Right lobe of liver (tissue), 6 donors: ENCODE results near the gene TLN1. TPM values are rescaled to one million over a fixed set of nuclear protein-coding genes. Genes with fewer than 3 reads are reported as not detected.

Experiments
- ATAC-seq, 4 donors: fragments of 200-7000 bp; cut with Tn5 transposase; one replicate each; pipeline ENCODE4 v1.9.1; 2020; ENCODE audit warnings: mild to moderate bottlenecking in 4 of 4, moderate library complexity in 4 of 4
- DNase-seq, 3 donors: peaks; one replicate each; pipeline ENCODE4 v3.0.0-alpha.2; 2020
- H3K27ac ChIP-seq, 3 donors: fragments of 200-600 bp; one replicate each; pipeline ENCODE4 v1.8.0; 2022
- H3K27me3 ChIP-seq, 2 donors: fragments of 200-600 bp; one replicate each; pipeline ENCODE4 v1.8.0; 2022
- H3K36me3 ChIP-seq, 4 donors: fragments of 200-600 bp; sonication (generic) in 1 of 4; one replicate each; pipeline versions ENCODE4 v1.5.1 to v1.8.0; 2017 to 2022; ENCODE audit warnings: control low read depth in 1 of 4
- H3K4me1 ChIP-seq, 4 donors: fragments of 200-600 bp; sonication (generic) in 1 of 4; one replicate each; pipeline versions ENCODE4 v1.5.1 to v1.8.0; 2017 to 2022; ENCODE audit warnings: control low read depth in 1 of 4
- H3K4me3 ChIP-seq, 3 donors: fragments of 200-600 bp; one replicate each; pipeline ENCODE4 v1.8.0; 2022
- H3K9me3 ChIP-seq, 4 donors: fragments of 200-600 bp; sonication (generic) in 1 of 4; one replicate each; pipeline versions ENCODE4 v1.5.1 to v1.8.0; 2017 to 2022; ENCODE audit warnings: control low read depth in 1 of 4
- CTCF ChIP-seq, 4 donors: fragments of 200-600 bp in 3 of 4; fragments of 450-650 bp in 1 of 4; IDR thresholded peaks; one replicate each; pipeline versions ENCODE4 v1.5.1 to v1.8.0; 2016 to 2022; ENCODE audit warnings: antibody characterized with exemption in 4 of 4, mild to moderate bottlenecking in 2 of 4
- POLR2A ChIP-seq: fragments of 450-650 bp; IDR thresholded peaks from one replicate; pipeline ENCODE4 v1.6.1; 2017; ENCODE audit warnings: antibody characterized with exemption, mild to moderate bottlenecking
- WGBS: methylation state at CpG from one replicate; pipeline ENCODE4 v1.1.6; 2018; ENCODE audit warnings: low coverage, low lambda C conversion rate; ENCODE audit not compliant: insufficient coverage; ENCODE audit errors: missing lambda C conversion rate; 5-methylcytosine and 5-hydroxymethylcytosine counted together
- intact Hi-C, 2 donors: fragments of 100-400 bp; cut with DNase I; formaldehyde crosslinking; loops; one replicate each; pipeline versions ENCODE4 v1.11.2 to v1.14.1; 2022
- total RNA-seq, 6 experiments: library from RNA; depleted of rRNA in 2 of 6; stranded (reverse); fragments of >200 nt in 2 of 6; fragmentation: NEBNext Ultra II Directional in 3 of 6; extraction: Animal tissue kit (Norgen Biotek cat#: 25700) in 3 of 6; gene quantifications; one replicate each; pipeline versions ENCODE4 v1.1.0 to v1.2.4, GENCODE V29; 2016 to 2023
- donor health status: DM: no; HTN: yes; CAD: no.
- donor health status: DM: no; HTN: no; CAD: no.
- donor health status: DM: no; HTN: no; CAD: no.
- donor health status: DM: no; HTN: yes; CAD: no.
- donor health status: DM: no; HTN: yes; CAD: no.

TLN1 gene
- total RNA-seq, 6 experiments from 2014 or later = 103 to 168 (median 128) TPM

GRCh38 chr9:35726931-35727330 is 5.1 kb downstream of the TLN1 start:
- Histone ChIP-seq H3K4me3 (no peak overlapping the region), H3K27ac (peak overlapping the region; percentile 27 to 100 (median 98)), H3K4me1 (peaks cover 0 to 47% (median 19%) of the 10 kb centered on the region in 4 donors), H3K27me3 (no peaks in the 10 kb centered on the region), H3K9me3 (no peaks in the 10 kb centered on the region), H3K36me3 (peaks cover 0 to 43% (median 33%) of the 10 kb centered on the region in 4 donors)
- ATAC-seq (no peak), DNase-seq (no peak)
- 50% methylated on average over 3 of the region's 3 CpGs for WGBS
- TF ChIP-seq POLR2A (no peak), CTCF (IDR thresholded peaks at IDR 0.05) (no peak)
- intact Hi-C loops = loop anchor here (5.0 to 10.0 kb wide), 2 partner anchors 62 to 65 kb away; partner anchors contain the start of gene ARHGEF39 (in 1 of the 2)

- peaks cover 7 to 59% (median 47%) of the 10 kb centered on the region in 4 donors for H3K36me3 ChIP-seq
- 100% methylated on average over 1 of the region's 11 CpGs for WGBS
Measured at GRCh38 chr9:35725362-35725761, 6.6 kb downstream of the TLN1 start.

GRCh38 chr9:35723908-35724307 is 8.1 kb downstream of the TLN1 start:
- intact Hi-C loops = loop anchor here in 1 of 2 donors (10.0 kb wide), 1 partner anchor 59 kb away; the partner anchor contains the start of gene ARHGEF39
- H3K4me3 ChIP-seq = no peak overlapping the region
- TF ChIP-seq CTCF (IDR thresholded peaks at IDR 0.05) (no peak), POLR2A (no peak)
- no peak overlapping the region for H3K27ac ChIP-seq
- H3K27me3 ChIP-seq = no peaks in the 10 kb centered on the region
- DNase-seq (no peak), ATAC-seq (no peak)
- H3K9me3 ChIP-seq = no peaks in the 10 kb centered on the region
- H3K36me3 ChIP-seq = peaks cover 21 to 74% (median 61%) of the 10 kb centered on the region in 4 donors
- H3K4me1 ChIP-seq = peaks cover 0 to 27% (median 9%) of the 10 kb centered on the region in 4 donors
- WGBS = 100% methylated on average over 4 of the region's 8 CpGs

More at GRCh38 chr9:35725362-35725761, 6.6 kb downstream of the TLN1 start:
- H3K4me3 ChIP-seq = no peak overlapping the region
- H3K9me3 ChIP-seq = no peaks in the 10 kb centered on the region
- ATAC-seq = no peak
- no peak for DNase-seq
- H3K27me3 ChIP-seq = no peaks in the 10 kb centered on the region
- H3K4me1 ChIP-seq = peaks cover 0 to 40% (median 15%) of the 10 kb centered on the region in 4 donors
- intact Hi-C loops = loop anchor here (5.0 to 10.0 kb wide), 2 partner anchors 61 to 63 kb away; partner anchors contain the start of gene ARHGEF39 (in 1 of the 2)
- no peak overlapping the region for H3K27ac ChIP-seq
- no peak for TF ChIP-seq POLR2A
- no peak for TF ChIP-seq CTCF (IDR thresholded peaks at IDR 0.05)

- Histone ChIP-seq H3K27ac (no peak overlapping the region), H3K4me1 (peaks cover 0 to 22% (median 7%) of the 10 kb centered on the region in 4 donors), H3K9me3 (no peaks in the 10 kb centered on the region), H3K4me3 (no peak overlapping the region), H3K36me3 (peaks cover 25 to 78% (median 66%) of the 10 kb centered on the region in 4 donors), H3K27me3 (no peaks in the 10 kb centered on the region)
- intact Hi-C loops = loop anchor here in 1 of 2 donors (10.0 kb wide), 1 partner anchor 59 kb away; the partner anchor contains the start of gene ARHGEF39
- 92% methylated on average over 2 of the region's 2 CpGs for WGBS
- no peak for TF ChIP-seq CTCF (IDR thresholded peaks at IDR 0.05)
- TF ChIP-seq POLR2A = no peak
- DNase-seq (no peak), ATAC-seq (no peak)
Measured at GRCh38 chr9:35723426-35723825, 8.6 kb downstream of the TLN1 start.
